Measurements from ENCODE around the gene CCDC178. TPM values are rescaled to one million over a fixed set of nuclear protein-coding genes. Genes with fewer than 3 reads are reported as not detected.

Gene CCDC178
- total RNA-seq, 2 experiments from 2014 or later = not detected

GRCh38 chr18:33014060-33014796 is 426.3 kb downstream of the CCDC178 start:
- CTCF ChIA-PET = no interaction called here

GRCh38 chr18:33010149-33010548 is 430.4 kb downstream of the CCDC178 start:
- ATAC-seq = no peak
- intact Hi-C loops (cut with micrococcal nuclease) = no loop called here
- ChIA-PET POLR2A (no interaction called here), CTCF (no interaction called here)
- H3K36me3 Mint-ChIP-seq (ENCODE audit: low read depth) = no peaks in the 10 kb centered on the region
- no peak for TF ChIP-seq CTCF (IDR thresholded peaks at IDR 0.05)
- no peak overlapping the region for H3K27ac Mint-ChIP-seq
- peaks cover 4% of the 10 kb centered on the region for H3K9me3 Mint-ChIP-seq
- H3K4me3 Mint-ChIP-seq = no peak overlapping the region
- H3K27me3 Mint-ChIP-seq = no peaks in the 10 kb centered on the region
- DNase-seq = no peak
- H3K4me1 Mint-ChIP-seq (ENCODE audit: low read depth) = no peaks in the 10 kb centered on the region

More at GRCh38 chr18:33014060-33014796, 426.3 kb downstream of the CCDC178 start:
- no peaks in the 10 kb centered on the region for H3K27me3 Mint-ChIP-seq
- no peak for TF ChIP-seq CTCF (IDR thresholded peaks at IDR 0.05)
- intact Hi-C loops (cut with micrococcal nuclease) = no loop called here
- no peak overlapping the region for H3K4me3 Mint-ChIP-seq
- H3K9me3 Mint-ChIP-seq = peaks cover 4% of the 10 kb centered on the region
- DNase-seq (no peak), ATAC-seq (no peak)
- H3K27ac Mint-ChIP-seq = no peak overlapping the region
- POLR2A ChIA-PET = no interaction called here
- H3K4me1 Mint-ChIP-seq (ENCODE audit: low read depth) = no peaks in the 10 kb centered on the region
- no peaks in the 10 kb centered on the region for H3K36me3 Mint-ChIP-seq (ENCODE audit: low read depth)

- no peak overlapping the region for H3K27ac Mint-ChIP-seq
- no peak for DNase-seq
- POLR2A ChIA-PET = no interaction called here
- no peak for ATAC-seq
- CTCF ChIA-PET = no interaction called here
- H3K4me3 Mint-ChIP-seq = no peak overlapping the region
- H3K4me1 Mint-ChIP-seq (ENCODE audit: low read depth) = no peaks in the 10 kb centered on the region
- no peak for TF ChIP-seq CTCF (IDR thresholded peaks at IDR 0.05)
- no peaks in the 10 kb centered on the region for H3K27me3 Mint-ChIP-seq
- no peaks in the 10 kb centered on the region for H3K36me3 Mint-ChIP-seq (ENCODE audit: low read depth)
- intact Hi-C loops (cut with micrococcal nuclease) = no loop called here
- H3K9me3 Mint-ChIP-seq = peaks cover 3% of the 10 kb centered on the region
Observed at GRCh38 chr18:32998921-32999320, 441.6 kb downstream of the CCDC178 start.

GRCh38 chr18:32998285-32998684 is 442.2 kb downstream of the CCDC178 start:
- Mint-ChIP-seq H3K4me1 (ENCODE audit: low read depth) (no peaks in the 10 kb centered on the region), H3K36me3 (ENCODE audit: low read depth) (no peaks in the 10 kb centered on the region), H3K27me3 (no peaks in the 10 kb centered on the region), H3K4me3 (no peak overlapping the region), H3K9me3 (peaks cover 5% of the 10 kb centered on the region), H3K27ac (no peak overlapping the region)
- no peak for TF ChIP-seq CTCF (IDR thresholded peaks at IDR 0.05)
- DNase-seq (no peak), ATAC-seq (no peak)
- ChIA-PET CTCF (no interaction called here), POLR2A (no interaction called here)
- intact Hi-C loops (cut with micrococcal nuclease) = no loop called here

GRCh38 chr18:32983721-32984120 is 456.8 kb downstream of the CCDC178 start:
- Mint-ChIP-seq H3K27me3 (no peaks in the 10 kb centered on the region), H3K9me3 (peaks cover 2% of the 10 kb centered on the region), H3K36me3 (ENCODE audit: low read depth) (no peaks in the 10 kb centered on the region), H3K4me3 (no peak overlapping the region), H3K27ac (no peak overlapping the region), H3K4me1 (ENCODE audit: low read depth) (no peaks in the 10 kb centered on the region)
- no peak for DNase-seq
- ChIA-PET POLR2A (no interaction called here), CTCF (no interaction called here)
- intact Hi-C loops (cut with micrococcal nuclease) = no loop called here
- no peak for ATAC-seq
- no peak for TF ChIP-seq CTCF (IDR thresholded peaks at IDR 0.05)

Measured in activated CD8-positive, alpha-beta T cell treated with anti-CD3 and anti-CD28 coated beads for 36 hours (primary cell).